Fibroblast of pulmonary artery (primary cell): Measurements from ENCODE around the gene AHI1.

Experiments
- DNase-seq: peaks from one replicate; pipeline ENCODE4 v3.0.0-alpha.2; 2010; ENCODE audit warnings: low read depth
- H3K4me3 ChIP-seq: replicated peaks from 2 replicates; pipeline ENCODE4 v1.5.1; 2011; ENCODE audit warnings: low read depth, mild to moderate bottlenecking, control low read depth, low read length, moderate library complexity
- CTCF ChIP-seq: IDR thresholded peaks from 2 replicates; pipeline ENCODE4 v1.5.1; 2011; ENCODE audit warnings: mild to moderate bottlenecking, control low read depth, low read length, inconsistent platforms; ENCODE audit errors: missing control alignments

AHI1 gene

GRCh38 chr6:135525594-135525993, 28.1 kb upstream of the AHI1 start:
- no peak for DNase-seq
- TF ChIP-seq CTCF, result no peak
- no peak overlapping the region for H3K4me3 ChIP-seq

- DNase-seq, result peak; percentile 75
- no peak overlapping the region for H3K4me3 ChIP-seq
- no peak for TF ChIP-seq CTCF
Observed at GRCh38 chr6:135522965-135523692, 25.6 kb upstream of the AHI1 start.

GRCh38 chr6:135521431-135521830, 23.9 kb upstream of the AHI1 start:
- DNase-seq, result no peak
- no peak overlapping the region for H3K4me3 ChIP-seq
- no peak for TF ChIP-seq CTCF

GRCh38 chr6:135520781-135521180, 23.2 kb upstream of the AHI1 start:
- DNase-seq, result peak; percentile 11
- TF ChIP-seq CTCF, result no peak
- no peak overlapping the region for H3K4me3 ChIP-seq

- no peak overlapping the region for H3K4me3 ChIP-seq
- TF ChIP-seq CTCF, result no peak
- DNase-seq, result no peak
Observed at GRCh38 chr6:135519348-135519747, 21.8 kb upstream of the AHI1 start.

GRCh38 chr6:135517527-135517926, 20.0 kb upstream of the AHI1 start:
- DNase-seq, result no peak
- H3K4me3 ChIP-seq, result no peak overlapping the region
- no peak for TF ChIP-seq CTCF

GRCh38 chr6:135514706-135515105, 17.2 kb upstream of the AHI1 start:
- H3K4me3 ChIP-seq, result no peak overlapping the region
- no peak for DNase-seq
- TF ChIP-seq CTCF, result no peak
